C4-2B (cell line): ENCODE data around the gene GPR142.

ENCODE experiments used
- CTCF ChIP-seq: fragments of 450-650 bp; conservative IDR thresholded peaks from 2 replicates; pipeline ENCODE4 v1.5.1; 2017; ENCODE audit warnings: mild to moderate bottlenecking
- ZFX ChIP-seq: fragments of 450-650 bp; IDR thresholded peaks from 2 replicates; pipeline ENCODE4 v1.6.1; 2017

GRCh38 chr17:74403512-74404137, 36.3 kb downstream of the GPR142 start:
- TF ChIP-seq CTCF (no peak), ZFX (no peak)
